Measurements from ENCODE around the gene GADD45B. TPM values are rescaled to one million over a fixed set of nuclear protein-coding genes. Genes with fewer than 3 reads are reported as not detected.

The GADD45B gene
- total RNA-seq, 1 experiment from 2014 or later: 16.2 TPM

DNA sequence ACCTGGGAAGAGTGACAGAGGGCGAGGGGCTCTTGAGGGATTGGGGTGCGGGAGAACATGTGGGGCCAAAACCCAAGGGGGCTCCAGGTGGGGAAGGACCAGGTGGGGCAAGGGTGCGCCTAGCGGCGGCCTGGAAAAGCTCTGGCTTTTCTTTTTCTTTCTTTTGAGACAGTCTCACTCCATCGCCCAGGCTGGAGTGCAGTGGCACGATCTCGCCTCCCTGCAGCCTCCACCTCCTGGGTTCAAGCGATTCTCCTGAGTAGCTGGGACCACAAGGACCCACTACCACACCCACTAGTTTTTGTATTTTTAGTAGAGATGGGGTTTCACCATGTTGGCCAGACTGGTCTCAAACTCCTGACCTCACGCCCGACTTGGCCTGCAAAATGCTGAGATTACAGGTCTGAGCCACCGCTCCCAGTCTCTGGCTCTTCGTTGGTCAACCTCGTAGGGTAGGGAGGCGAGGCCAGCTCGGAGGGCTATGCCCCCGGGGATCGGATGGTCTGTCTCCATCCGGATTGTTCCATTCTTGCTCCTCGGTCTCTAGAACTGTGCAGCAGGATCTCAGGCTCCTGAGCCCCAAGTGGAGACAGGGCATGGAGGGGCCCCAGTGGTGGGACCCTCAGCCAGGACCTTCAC, 3.7 kb downstream of the GADD45B start:
- Histone ChIP-seq H2BK120ac (ENCODE audit: low read depth, low read length, poor library complexity, severe bottlenecking) (no peak overlapping the region), H3K18ac (ENCODE audit: insufficient read length, low read depth, low read length) (no peak overlapping the region), H2BK5ac (ENCODE audit: insufficient read length, low read length) (no peak overlapping the region), H3T11ph (ENCODE audit: low read length) (no peak overlapping the region), H2AFZ (ENCODE audit: low read length) (no peak overlapping the region), H2BK20ac (ENCODE audit: low read depth, low read length, poor library complexity, severe bottlenecking) (no peak overlapping the region), H4K20me1 (ENCODE audit: control insufficient read depth, insufficient read depth, insufficient read length) (peaks cover 3% of the 10 kb centered on the region), H4K8ac (replicated peaks; ENCODE audit: insufficient read length, low read depth, low read length) (no peak overlapping the region), H2AK5ac (ENCODE audit: insufficient read length, low read length) (no peak overlapping the region), H2BK12ac (ENCODE audit: insufficient read length, low read depth, low read length) (no peak overlapping the region), H3K23ac (ENCODE audit: insufficient read length, low read depth, low read length) (no peak overlapping the region), H3K9ac (ENCODE audit: extremely low read depth, insufficient read length, low read length) (no peak overlapping the region), H3K14ac (ENCODE audit: insufficient read depth, low read length) (no peak overlapping the region), H2BK15ac (ENCODE audit: low read depth, low read length) (no peak overlapping the region), H3K79me1 (ENCODE audit: insufficient read depth, low read depth, low read length, poor library complexity, severe bottlenecking) (no peaks in the 10 kb centered on the region), H3K79me2 (ENCODE audit: insufficient read depth, low read length) (peaks cover 2% of the 10 kb centered on the region; the same call in 1 of the 2 replicates), H3K9me3 (ENCODE audit: control insufficient read depth, low read depth, low read length) (peaks cover 4% of the 10 kb centered on the region), H3K27ac (ENCODE audit: insufficient read length, low read depth, low read length) (no peak overlapping the region), H3K4me1 (ENCODE audit: insufficient read depth, low read length) (peaks cover 4% of the 10 kb centered on the region; the same call in 1 of the 2 replicates), H4K5ac (ENCODE audit: insufficient read length, low read depth, low read length) (no peak overlapping the region), H3K4me2 (ENCODE audit: insufficient read depth, insufficient read length, low read length) (peak overlapping the region; percentile 65), H3K27me3 (ENCODE audit: insufficient read depth, low read length) (peaks cover 7% of the 10 kb centered on the region; the same call in 1 of the 2 replicates), H4K91ac (ENCODE audit: insufficient read length, low read depth, low read length) (no peak overlapping the region), H3K56ac (ENCODE audit: insufficient read length, low read depth, low read length) (no peak overlapping the region), H3K23me2 (ENCODE audit: insufficient read length, low read depth, low read length, poor library complexity, severe bottlenecking) (peaks cover 28% of the 10 kb centered on the region), H3K4ac (ENCODE audit: low read depth, low read length) (no peak overlapping the region)
- Mint-ChIP-seq H3K36me3 (ENCODE audit: insufficient read depth in 1 of 3, low read depth in 3 of 3) (peaks cover 0 to 3% (median 1%) of the 10 kb centered on the region in 3 experiments; a peak in 1 of 7 replicates), H3K9me3 (peaks cover 5 to 6% of the 10 kb centered on the region in 2 experiments; a peak in 4 of 5 replicates), H3K4me1 (peaks cover 17 to 26% of the 10 kb centered on the region in 2 experiments), H3K27ac (no peak overlapping the region), H3K4me3 (peak overlapping the region; percentile 59 to 94), H3K27me3 (ENCODE audit: low read depth) (peaks cover 51% of the 10 kb centered on the region)
- DNase-seq: no peak
- TF ChIP-seq, protein P1, sequence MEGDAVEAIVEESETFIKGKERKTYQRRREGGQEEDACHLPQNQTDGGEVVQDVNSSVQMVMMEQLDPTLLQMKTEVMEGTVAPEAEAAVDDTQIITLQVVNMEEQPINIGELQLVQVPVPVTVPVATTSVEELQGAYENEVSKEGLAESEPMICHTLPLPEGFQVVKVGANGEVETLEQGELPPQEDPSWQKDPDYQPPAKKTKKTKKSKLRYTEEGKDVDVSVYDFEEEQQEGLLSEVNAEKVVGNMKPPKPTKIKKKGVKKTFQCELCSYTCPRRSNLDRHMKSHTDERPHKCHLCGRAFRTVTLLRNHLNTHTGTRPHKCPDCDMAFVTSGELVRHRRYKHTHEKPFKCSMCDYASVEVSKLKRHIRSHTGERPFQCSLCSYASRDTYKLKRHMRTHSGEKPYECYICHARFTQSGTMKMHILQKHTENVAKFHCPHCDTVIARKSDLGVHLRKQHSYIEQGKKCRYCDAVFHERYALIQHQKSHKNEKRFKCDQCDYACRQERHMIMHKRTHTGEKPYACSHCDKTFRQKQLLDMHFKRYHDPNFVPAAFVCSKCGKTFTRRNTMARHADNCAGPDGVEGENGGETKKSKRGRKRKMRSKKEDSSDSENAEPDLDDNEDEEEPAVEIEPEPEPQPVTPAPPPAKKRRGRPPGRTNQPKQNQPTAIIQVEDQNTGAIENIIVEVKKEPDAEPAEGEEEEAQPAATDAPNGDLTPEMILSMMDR (conservative IDR thresholded peaks at IDR 0.05): peak; percentile 68
- no CpG with 5 or more reads among the region's 20 CpGs for WGBS (ENCODE audit: extremely low coverage, insufficient read length, low lambda C conversion rate)

Data from H9 (cell line).